Stimulated activated CD8-positive, alpha-beta memory T cell treated with anti-CD3 and anti-CD28 coated beads, Interleukin-15, amount 100 ng/mL, for 24 hours (primary cell): ENCODE data around the gene ZNF280C.
"Not testable (repeated sequence)": the region's sequence is repeated elsewhere in the genome, so short reads cannot be mapped to it uniquely, and the experiment has no call there.

Experiments used
- DNase-seq: peaks from one replicate; pipeline ENCODE4 v3.0.0-alpha.2; 2020; ENCODE audit warnings: low read depth

Gene ZNF280C

GRCh38 chrX:130260316-130260715 is 8.4 kb downstream of the ZNF280C start:
- no peak for DNase-seq

- DNase-seq = no peak
Observed at GRCh38 chrX:130253916-130254315, 14.8 kb downstream of the ZNF280C start.

GRCh38 chrX:130251671-130252070 is 17.0 kb downstream of the ZNF280C start:
- no peak for DNase-seq

GRCh38 chrX:130247996-130248395 is 20.7 kb downstream of the ZNF280C start:
- no peak for DNase-seq

- no peak for DNase-seq
Observed at GRCh38 chrX:130246084-130246483, 22.6 kb downstream of the ZNF280C start.

- no peak for DNase-seq
Observed at GRCh38 chrX:130245441-130245840, 23.3 kb downstream of the ZNF280C start.

GRCh38 chrX:130231184-130231583 is 37.5 kb downstream of the ZNF280C start:
- not testable (repeated sequence) for DNase-seq

GRCh38 chrX:130228871-130229270 is 39.8 kb downstream of the ZNF280C start:
- no peak for DNase-seq

- no peak for DNase-seq
Observed at GRCh38 chrX:130224810-130225209, 43.9 kb downstream of the ZNF280C start.

GRCh38 chrX:130216320-130216719 is 52.4 kb downstream of the ZNF280C start:
- DNase-seq = no peak

GRCh38 chrX:130213376-130213775 is 55.3 kb downstream of the ZNF280C start:
- no peak for DNase-seq

GRCh38 chrX:130212371-130212770 is 56.3 kb downstream of the ZNF280C start:
- no peak for DNase-seq

- DNase-seq = no peak
Observed at GRCh38 chrX:130211415-130212186, 57.1 kb downstream of the ZNF280C start.

GRCh38 chrX:130204647-130205046 is 64.1 kb downstream of the ZNF280C start:
- no peak for DNase-seq

- no peak for DNase-seq
Observed at GRCh38 chrX:130197464-130197863, 71.2 kb downstream of the ZNF280C start.

- DNase-seq = no peak
Observed at GRCh38 chrX:130196466-130196865, 72.2 kb downstream of the ZNF280C start.

- no peak for DNase-seq
Observed at GRCh38 chrX:130190801-130191200, 77.9 kb downstream of the ZNF280C start.

- DNase-seq = no peak
Observed at GRCh38 chrX:130186651-130187050, 82.0 kb downstream of the ZNF280C start.

GRCh38 chrX:130184857-130185256 is 83.8 kb downstream of the ZNF280C start:
- DNase-seq = no peak

GRCh38 chrX:130184168-130184567 is 84.5 kb downstream of the ZNF280C start:
- no peak for DNase-seq

GRCh38 chrX:130179579-130180215 is 89.0 kb downstream of the ZNF280C start:
- no peak for DNase-seq

GRCh38 chrX:130179170-130179569 is 89.5 kb downstream of the ZNF280C start:
- DNase-seq = no peak

- DNase-seq = no peak
Observed at GRCh38 chrX:130176942-130177341, 91.8 kb downstream of the ZNF280C start.

- DNase-seq = no peak
Observed at GRCh38 chrX:130176354-130176776, 92.3 kb downstream of the ZNF280C start.
